Measurements from ENCODE around the gene CAPN5. TPM values are rescaled to one million over a fixed set of nuclear protein-coding genes. Genes with fewer than 3 reads are reported as not detected.

CAPN5 gene
- total and polyA plus RNA-seq, 10 of the 15 experiments (the other 5 are each of a cell fraction or from before 2014, with no cell fraction given): 0.02 to 0.33 (median 0.07) TPM; not detected in 3

DNA sequence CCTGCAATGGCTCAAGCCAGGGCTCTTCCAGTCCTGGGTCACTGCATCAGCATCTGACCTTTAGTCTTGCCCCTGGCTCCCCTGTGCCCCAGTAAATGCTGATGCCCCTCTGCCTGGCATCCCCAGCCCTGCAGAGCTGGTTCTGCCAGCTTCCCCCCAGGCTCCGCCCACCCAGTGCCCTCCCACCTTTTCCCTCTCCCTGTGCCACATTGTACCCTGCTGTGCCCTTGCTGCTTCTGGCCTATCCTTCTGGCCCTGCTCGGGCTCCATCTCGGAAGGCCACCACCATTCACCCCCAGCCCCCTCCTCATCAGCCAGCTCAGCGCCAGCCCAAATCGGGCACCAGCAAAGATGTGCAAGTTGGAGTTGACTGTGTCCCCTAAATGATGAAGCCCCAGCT is 7.4 kb downstream of the CAPN5 start:
- RAD21 ChIA-PET (ENCODE audit: unreplicated experiment): no interaction called here
- intact Hi-C loops (cut with micrococcal nuclease; ENCODE audit: unreplicated experiment): no loop called here
- no peaks in the 10 kb centered on the region for H3K9me3 ChIP-seq (replicated peaks; ENCODE audit: control insufficient read depth, insufficient read depth, low read length)
- DNase-seq (ENCODE audit: low read depth, low spot score) (no peak), ATAC-seq (no peak), FAIRE-seq (no peak)
- H2AFZ ChIP-seq (ENCODE audit: control insufficient read depth, low read depth, low read length): no peak overlapping the region
- H3K4me3 ChIP-seq: no peak overlapping the region
- POLR2A ChIA-PET: no interaction called here
- H3K9ac ChIP-seq (ENCODE audit: control insufficient read depth, insufficient read depth, low read length): no peak overlapping the region
- SMC1A ChIA-PET (ENCODE audit: uncharacterized antibody, unreplicated experiment): no interaction called here
- no peaks in the 10 kb centered on the region for H4K20me1 ChIP-seq (ENCODE audit: control insufficient read depth, insufficient read depth)
- no peak overlapping the region for H3K4me2 ChIP-seq (ENCODE audit: control insufficient read depth, insufficient read depth)
- H3K4me1 ChIP-seq (ENCODE audit: control insufficient read depth, insufficient read depth, low read length): no peaks in the 10 kb centered on the region
- 37% methylated on average over 4 of the region's 5 CpGs for WGBS (ENCODE audit: insufficient coverage, insufficient replicate concordance, low lambda C conversion rate, missing lambda C conversion rate)
- no peaks in the 10 kb centered on the region for H3K36me3 ChIP-seq (ENCODE audit: control insufficient read depth in 2 of 2, insufficient read depth in 2 of 2, low read length in 1 of 2)
- no TSS peak for BruUV-seq (replicated peaks)
- no peaks in the 10 kb centered on the region for H3K79me2 ChIP-seq (ENCODE audit: control insufficient read depth, insufficient read depth, low read length)
- H3K27ac ChIP-seq (ENCODE audit: control insufficient read depth, insufficient read depth): no peak overlapping the region
- in situ Hi-C loops (cut with MboI): no loop called here
- CTCF ChIA-PET: no interaction called here
- no peaks in the 10 kb centered on the region; a peak in 1 of 4 replicates for H3K27me3 ChIP-seq (replicated peaks in 1 of 2; ENCODE audit: control insufficient read depth in 2 of 2, insufficient read depth in 2 of 2, low read length in 1 of 2)
- TF ChIP-seq TCF12 (IDR thresholded peaks at IDR 0.05; ENCODE audit: low read depth, low read length): no peak
- TF ChIP-seq EP300 (IDR thresholded peaks at IDR 0.05; ENCODE audit: borderline replicate concordance in 1 of 2, control insufficient read depth in 1 of 2, low read depth in 2 of 2, low read length in 2 of 2): no peak
- no peak for TF ChIP-seq ZBTB40 (IDR thresholded peaks at IDR 0.05; ENCODE audit: borderline replicate concordance)
- TF ChIP-seq, protein P1, sequence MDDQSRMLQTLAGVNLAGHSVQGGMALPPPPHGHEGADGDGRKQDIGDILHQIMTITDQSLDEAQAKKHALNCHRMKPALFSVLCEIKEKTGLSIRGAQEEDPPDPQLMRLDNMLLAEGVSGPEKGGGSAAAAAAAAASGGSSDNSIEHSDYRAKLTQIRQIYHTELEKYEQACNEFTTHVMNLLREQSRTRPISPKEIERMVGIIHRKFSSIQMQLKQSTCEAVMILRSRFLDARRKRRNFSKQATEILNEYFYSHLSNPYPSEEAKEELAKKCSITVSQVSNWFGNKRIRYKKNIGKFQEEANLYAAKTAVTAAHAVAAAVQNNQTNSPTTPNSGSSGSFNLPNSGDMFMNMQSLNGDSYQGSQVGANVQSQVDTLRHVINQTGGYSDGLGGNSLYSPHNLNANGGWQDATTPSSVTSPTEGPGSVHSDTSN (IDR thresholded peaks at IDR 0.05; ENCODE audit: insufficient replicate concordance, low read depth, low read length): no peak
- no peak for TF ChIP-seq PAX5 (IDR thresholded peaks at IDR 0.05; ENCODE audit: borderline replicate concordance, low read depth, low read length)
- TF ChIP-seq, protein P2, sequence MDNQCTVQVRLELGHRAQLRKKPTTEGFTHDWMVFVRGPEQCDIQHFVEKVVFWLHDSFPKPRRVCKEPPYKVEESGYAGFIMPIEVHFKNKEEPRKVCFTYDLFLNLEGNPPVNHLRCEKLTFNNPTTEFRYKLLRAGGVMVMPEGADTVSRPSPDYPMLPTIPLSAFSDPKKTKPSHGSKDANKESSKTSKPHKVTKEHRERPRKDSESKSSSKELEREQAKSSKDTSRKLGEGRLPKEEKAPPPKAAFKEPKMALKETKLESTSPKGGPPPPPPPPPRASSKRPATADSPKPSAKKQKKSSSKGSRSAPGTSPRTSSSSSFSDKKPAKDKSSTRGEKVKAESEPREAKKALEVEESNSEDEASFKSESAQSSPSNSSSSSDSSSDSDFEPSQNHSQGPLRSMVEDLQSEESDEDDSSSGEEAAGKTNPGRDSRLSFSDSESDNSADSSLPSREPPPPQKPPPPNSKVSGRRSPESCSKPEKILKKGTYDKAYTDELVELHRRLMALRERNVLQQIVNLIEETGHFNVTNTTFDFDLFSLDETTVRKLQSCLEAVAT (IDR thresholded peaks at IDR 0.05): no peak
- TF ChIP-seq FOS (IDR thresholded peaks at IDR 0.05; ENCODE audit: borderline replicate concordance, extremely low read depth, insufficient read length): no peak
- no peak for TF ChIP-seq RB1 (IDR thresholded peaks at IDR 0.05; ENCODE audit: borderline replicate concordance)
- TF ChIP-seq RELA (IDR thresholded peaks at IDR 0.05; ENCODE audit: borderline replicate concordance, partially characterized antibody): no peak
- no peak for TF ChIP-seq CTCF (IDR thresholded peaks at IDR 0.05 in 2 of 3, conservative IDR thresholded peaks at IDR 0.05 in 1 of 3; ENCODE audit: control insufficient read depth in 2 of 3, extremely low read depth in 1 of 3, insufficient read depth in 1 of 3, low read depth in 3 of 3, low read length in 3 of 3)
- no peak for TF ChIP-seq EGR1 (IDR thresholded peaks at IDR 0.05; ENCODE audit: borderline replicate concordance in 1 of 2, low read depth in 2 of 2, low read length in 2 of 2)
